GM12878 (cell line): ENCODE results near the gene UBE2Z. TPM values are rescaled to one million over a fixed set of nuclear protein-coding genes. Genes with fewer than 3 reads are reported as not detected.

Source experiments
- DPF2 ChIP-seq: fragments of 450-650 bp; IDR thresholded peaks from 2 replicates; pipeline ENCODE4 v1.6.1; 2017; ENCODE audit warnings: mild to moderate bottlenecking
- ESRRA ChIP-seq: IDR thresholded peaks from 2 replicates; pipeline ENCODE4 v1.6.1; 2012; ENCODE audit warnings: mild to moderate bottlenecking, low read length, improper control_type of control experiment
- ETV6 ChIP-seq, 2 experiments: fragments of 450-650 bp in 1 of 2; IDR thresholded peaks in 1 of 2; conservative IDR thresholded peaks in 1 of 2; 2 replicates each; pipeline ENCODE4 v1.6.1; 2014; ENCODE audit warnings: antibody characterized with exemption in 1 of 2, borderline replicate concordance in 1 of 2, low read depth in 1 of 2, mild to moderate bottlenecking in 1 of 2, moderate library complexity in 1 of 2
- KLF5 ChIP-seq: fragments of 450-650 bp; IDR thresholded peaks from 2 replicates; pipeline ENCODE4 v1.6.1; 2014; ENCODE audit warnings: mild to moderate bottlenecking; ENCODE audit not compliant: partially characterized antibody
- MEF2A ChIP-seq: IDR thresholded peaks from 2 replicates; pipeline ENCODE4 v1.6.1; 2011; ENCODE audit warnings: low read depth, mild to moderate bottlenecking, low read length, moderate library complexity; ENCODE audit not compliant: insufficient read depth
- MTA3 ChIP-seq: IDR thresholded peaks from 2 replicates; pipeline ENCODE4 v1.6.1; 2012; ENCODE audit warnings: low read length, inconsistent platforms, borderline replicate concordance
- NFYA ChIP-seq: IDR thresholded peaks from 2 replicates; pipeline ENCODE4 v1.6.1; 2011; ENCODE audit warnings: low read depth, mild to moderate bottlenecking, low read length, improper control_type of control experiment, borderline replicate concordance
- RAD51 ChIP-seq: fragments of 450-650 bp; IDR thresholded peaks from 2 replicates; pipeline ENCODE4 v1.6.1; 2016; ENCODE audit warnings: moderate library complexity, mild to moderate bottlenecking, inconsistent platforms
- RCOR1 ChIP-seq: conservative IDR thresholded peaks from 2 replicates; pipeline ENCODE4 v1.6.1; 2012; ENCODE audit warnings: low read depth, low read length, improper control_type of control experiment
- SPI1 ChIP-seq: IDR thresholded peaks from 2 replicates; pipeline ENCODE4 v1.6.1; 2011; ENCODE audit warnings: low read depth, mild to moderate bottlenecking, low read length, moderate library complexity, borderline replicate concordance; ENCODE audit not compliant: insufficient read depth
- SREBF2 ChIP-seq: IDR thresholded peaks from 2 replicates; pipeline ENCODE4 v1.6.1; 2012; ENCODE audit warnings: mild to moderate bottlenecking, low read length
- TCF3 ChIP-seq: IDR thresholded peaks from 2 replicates; pipeline ENCODE4 v1.6.1; 2012; ENCODE audit warnings: low read depth, mild to moderate bottlenecking, low read length, borderline replicate concordance; ENCODE audit not compliant: insufficient read depth
- ZNF274 ChIP-seq: IDR thresholded peaks from one replicate; pipeline ENCODE4 v1.8.0; 2011; ENCODE audit not compliant: insufficient read length, insufficient read depth
- polyA plus RNA-seq, 11 experiments: library from polyadenylated mRNA; depleted of rRNA in 4 of 11; unstranded in 6 of 11; stranded (reverse) in 5 of 11; fragments of >200 nt; fragmentation: Nextera tagmentation in 4 of 11; fragmentation: Illumina TruSeq in 1 of 11; extraction: Ambion mirVana in 4 of 11; extraction: Trizol in 1 of 11; gene quantifications; 1 replicate in 1 of 11; 2 replicates in 10 of 11; pipeline versions ENCODE4 v1.2.1 to v1.2.3, GENCODE V29; 2011 to 2016; ENCODE audit warnings: inconsistent platforms in 2 of 11, missing spikeins in 2 of 11, low read depth in 1 of 11
- total RNA-seq, 4 experiments: library from RNA; depleted of rRNA in 3 of 4; stranded (reverse); fragments of >200 nt in 3 of 4; fragmentation: Illumina TruSeq in 1 of 4; extraction: Trizol in 1 of 4; gene quantifications; 2 replicates each; pipeline versions ENCODE4 v1.2.1 to v1.2.3, GENCODE V29; 2013 to 2021
- TF ChIP-seq, protein P1 (sequence below): fragments of 450-650 bp; conservative IDR thresholded peaks from 2 replicates; pipeline ENCODE4 v1.6.1; 2017; ENCODE audit warnings: mild to moderate bottlenecking, moderate library complexity
- TF ChIP-seq, protein P2 (sequence below): fragments of 150-350 bp; IDR thresholded peaks from 2 replicates; pipeline ENCODE4 v1.6.1; 2014; ENCODE audit warnings: mild to moderate bottlenecking, low read depth, low read length
- TF ChIP-seq, protein P3 (sequence below): fragments of 450-650 bp; IDR thresholded peaks from 2 replicates; pipeline ENCODE4 v1.6.1; 2017; ENCODE audit warnings: low read depth, mild to moderate bottlenecking, moderate library complexity
- TF ChIP-seq, protein P4 (sequence below): fragments of 450-650 bp; IDR thresholded peaks from 2 replicates; pipeline ENCODE4 v1.6.1; 2016; ENCODE audit warnings: mild to moderate bottlenecking
- TF ChIP-seq, protein P5 (sequence below): fragments of 450-650 bp; IDR thresholded peaks from 2 replicates; pipeline ENCODE4 v1.6.1; 2018; ENCODE audit warnings: mild to moderate bottlenecking, low read depth, moderate library complexity; ENCODE audit not compliant: partially characterized antibody

Gene UBE2Z
- total and polyA plus RNA-seq, 10 of the 15 experiments (the other 5 are each of a cell fraction or from before 2014, with no cell fraction given), result 23.1 to 191 (median 57.4) TPM

DNA sequence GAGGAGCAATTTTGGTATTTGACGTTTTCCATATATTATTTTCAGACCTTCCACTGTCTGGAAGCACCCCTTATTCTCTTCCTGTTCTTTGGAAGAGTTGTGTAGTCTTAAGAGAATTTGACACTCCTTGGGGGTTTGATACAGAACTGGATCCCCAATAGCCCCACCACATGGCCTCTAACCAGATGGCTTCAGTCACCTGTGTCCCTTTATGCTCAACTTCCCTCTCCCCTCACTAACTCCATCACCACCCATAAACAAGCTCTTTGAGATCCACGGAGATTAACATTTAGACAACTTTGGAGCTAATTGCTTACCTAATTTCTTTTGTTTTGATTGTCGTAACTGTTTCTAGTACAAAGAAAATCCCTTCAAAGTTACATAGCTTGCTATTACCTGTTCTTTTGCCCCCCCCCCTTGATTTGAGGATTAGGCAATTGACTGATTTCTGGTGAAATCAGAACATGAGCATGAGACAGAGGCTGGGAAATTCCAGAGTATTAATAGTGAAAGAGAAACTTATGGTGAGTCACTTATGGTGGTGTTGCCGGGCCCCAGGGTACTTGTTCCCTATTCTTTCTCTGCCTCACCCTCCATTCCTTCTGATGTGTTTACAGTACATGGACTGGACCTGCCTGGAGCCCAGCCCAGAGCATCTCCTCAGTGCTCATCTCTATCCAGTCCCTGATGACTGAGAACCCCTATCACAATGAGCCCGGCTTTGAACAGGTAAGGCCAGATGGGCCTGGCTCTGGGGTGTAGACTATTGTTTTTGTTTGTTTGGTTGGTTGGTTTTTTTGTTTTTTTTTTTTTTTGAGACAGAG, 7.5 kb downstream of the UBE2Z start (continued):
- TF ChIP-seq, protein P1, sequence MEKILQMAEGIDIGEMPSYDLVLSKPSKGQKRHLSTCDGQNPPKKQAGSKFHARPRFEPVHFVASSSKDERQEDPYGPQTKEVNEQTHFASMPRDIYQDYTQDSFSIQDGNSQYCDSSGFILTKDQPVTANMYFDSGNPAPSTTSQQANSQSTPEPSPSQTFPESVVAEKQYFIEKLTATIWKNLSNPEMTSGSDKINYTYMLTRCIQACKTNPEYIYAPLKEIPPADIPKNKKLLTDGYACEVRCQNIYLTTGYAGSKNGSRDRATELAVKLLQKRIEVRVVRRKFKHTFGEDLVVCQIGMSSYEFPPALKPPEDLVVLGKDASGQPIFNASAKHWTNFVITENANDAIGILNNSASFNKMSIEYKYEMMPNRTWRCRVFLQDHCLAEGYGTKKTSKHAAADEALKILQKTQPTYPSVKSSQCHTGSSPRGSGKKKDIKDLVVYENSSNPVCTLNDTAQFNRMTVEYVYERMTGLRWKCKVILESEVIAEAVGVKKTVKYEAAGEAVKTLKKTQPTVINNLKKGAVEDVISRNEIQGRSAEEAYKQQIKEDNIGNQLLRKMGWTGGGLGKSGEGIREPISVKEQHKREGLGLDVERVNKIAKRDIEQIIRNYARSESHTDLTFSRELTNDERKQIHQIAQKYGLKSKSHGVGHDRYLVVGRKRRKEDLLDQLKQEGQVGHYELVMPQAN, result no peak
- 0 out of 2 replicates have a peak, but pooled peaks have one; percentile 66 for TF ChIP-seq RCOR1
- no peak for TF ChIP-seq ETV6 (conservative IDR thresholded peaks at IDR 0.05 in 1 of 2, IDR thresholded peaks at IDR 0.05 in 1 of 2; ENCODE audit: borderline replicate concordance in 1 of 2, low read depth in 1 of 2)
- no peak for TF ChIP-seq SREBF2
- no peak for TF ChIP-seq KLF5
- no peak for TF ChIP-seq TCF3
- TF ChIP-seq, protein P2, sequence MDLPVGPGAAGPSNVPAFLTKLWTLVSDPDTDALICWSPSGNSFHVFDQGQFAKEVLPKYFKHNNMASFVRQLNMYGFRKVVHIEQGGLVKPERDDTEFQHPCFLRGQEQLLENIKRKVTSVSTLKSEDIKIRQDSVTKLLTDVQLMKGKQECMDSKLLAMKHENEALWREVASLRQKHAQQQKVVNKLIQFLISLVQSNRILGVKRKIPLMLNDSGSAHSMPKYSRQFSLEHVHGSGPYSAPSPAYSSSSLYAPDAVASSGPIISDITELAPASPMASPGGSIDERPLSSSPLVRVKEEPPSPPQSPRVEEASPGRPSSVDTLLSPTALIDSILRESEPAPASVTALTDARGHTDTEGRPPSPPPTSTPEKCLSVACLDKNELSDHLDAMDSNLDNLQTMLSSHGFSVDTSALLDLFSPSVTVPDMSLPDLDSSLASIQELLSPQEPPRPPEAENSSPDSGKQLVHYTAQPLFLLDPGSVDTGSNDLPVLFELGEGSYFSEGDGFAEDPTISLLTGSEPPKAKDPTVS, result no peak
- TF ChIP-seq ESRRA, result no peak
- peak; percentile 39; the same call in 1 of the 2 replicates for TF ChIP-seq RAD51
- TF ChIP-seq SPI1, result no peak; the same call in 1 of the 2 replicates
- TF ChIP-seq, protein P3, sequence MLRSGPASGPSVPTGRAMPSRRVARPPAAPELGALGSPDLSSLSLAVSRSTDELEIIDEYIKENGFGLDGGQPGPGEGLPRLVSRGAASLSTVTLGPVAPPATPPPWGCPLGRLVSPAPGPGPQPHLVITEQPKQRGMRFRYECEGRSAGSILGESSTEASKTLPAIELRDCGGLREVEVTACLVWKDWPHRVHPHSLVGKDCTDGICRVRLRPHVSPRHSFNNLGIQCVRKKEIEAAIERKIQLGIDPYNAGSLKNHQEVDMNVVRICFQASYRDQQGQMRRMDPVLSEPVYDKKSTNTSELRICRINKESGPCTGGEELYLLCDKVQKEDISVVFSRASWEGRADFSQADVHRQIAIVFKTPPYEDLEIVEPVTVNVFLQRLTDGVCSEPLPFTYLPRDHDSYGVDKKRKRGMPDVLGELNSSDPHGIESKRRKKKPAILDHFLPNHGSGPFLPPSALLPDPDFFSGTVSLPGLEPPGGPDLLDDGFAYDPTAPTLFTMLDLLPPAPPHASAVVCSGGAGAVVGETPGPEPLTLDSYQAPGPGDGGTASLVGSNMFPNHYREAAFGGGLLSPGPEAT, result peak; percentile 96
- TF ChIP-seq, protein P4, sequence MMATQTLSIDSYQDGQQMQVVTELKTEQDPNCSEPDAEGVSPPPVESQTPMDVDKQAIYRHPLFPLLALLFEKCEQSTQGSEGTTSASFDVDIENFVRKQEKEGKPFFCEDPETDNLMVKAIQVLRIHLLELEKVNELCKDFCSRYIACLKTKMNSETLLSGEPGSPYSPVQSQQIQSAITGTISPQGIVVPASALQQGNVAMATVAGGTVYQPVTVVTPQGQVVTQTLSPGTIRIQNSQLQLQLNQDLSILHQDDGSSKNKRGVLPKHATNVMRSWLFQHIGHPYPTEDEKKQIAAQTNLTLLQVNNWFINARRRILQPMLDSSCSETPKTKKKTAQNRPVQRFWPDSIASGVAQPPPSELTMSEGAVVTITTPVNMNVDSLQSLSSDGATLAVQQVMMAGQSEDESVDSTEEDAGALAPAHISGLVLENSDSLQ, result 0 out of 2 replicates have a peak, but pooled peaks have one; percentile 8
- TF ChIP-seq MEF2A, result peak; percentile 58; the same call in 1 of the 2 replicates
- TF ChIP-seq DPF2, result peak; percentile 90
- no peak for TF ChIP-seq MTA3
- TF ChIP-seq ZNF274, result no peak
- TF ChIP-seq, protein P5, sequence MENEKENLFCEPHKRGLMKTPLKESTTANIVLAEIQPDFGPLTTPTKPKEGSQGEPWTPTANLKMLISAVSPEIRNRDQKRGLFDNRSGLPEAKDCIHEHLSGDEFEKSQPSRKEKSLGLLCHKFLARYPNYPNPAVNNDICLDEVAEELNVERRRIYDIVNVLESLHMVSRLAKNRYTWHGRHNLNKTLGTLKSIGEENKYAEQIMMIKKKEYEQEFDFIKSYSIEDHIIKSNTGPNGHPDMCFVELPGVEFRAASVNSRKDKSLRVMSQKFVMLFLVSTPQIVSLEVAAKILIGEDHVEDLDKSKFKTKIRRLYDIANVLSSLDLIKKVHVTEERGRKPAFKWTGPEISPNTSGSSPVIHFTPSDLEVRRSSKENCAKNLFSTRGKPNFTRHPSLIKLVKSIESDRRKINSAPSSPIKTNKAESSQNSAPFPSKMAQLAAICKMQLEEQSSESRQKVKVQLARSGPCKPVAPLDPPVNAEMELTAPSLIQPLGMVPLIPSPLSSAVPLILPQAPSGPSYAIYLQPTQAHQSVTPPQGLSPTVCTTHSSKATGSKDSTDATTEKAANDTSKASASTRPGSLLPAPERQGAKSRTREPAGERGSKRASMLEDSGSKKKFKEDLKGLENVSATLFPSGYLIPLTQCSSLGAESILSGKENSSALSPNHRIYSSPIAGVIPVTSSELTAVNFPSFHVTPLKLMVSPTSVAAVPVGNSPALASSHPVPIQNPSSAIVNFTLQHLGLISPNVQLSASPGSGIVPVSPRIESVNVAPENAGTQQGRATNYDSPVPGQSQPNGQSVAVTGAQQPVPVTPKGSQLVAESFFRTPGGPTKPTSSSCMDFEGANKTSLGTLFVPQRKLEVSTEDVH, result no peak
- TF ChIP-seq NFYA, result no peak
